ENCODE measurements around the gene GOLIM4.

DNA sequence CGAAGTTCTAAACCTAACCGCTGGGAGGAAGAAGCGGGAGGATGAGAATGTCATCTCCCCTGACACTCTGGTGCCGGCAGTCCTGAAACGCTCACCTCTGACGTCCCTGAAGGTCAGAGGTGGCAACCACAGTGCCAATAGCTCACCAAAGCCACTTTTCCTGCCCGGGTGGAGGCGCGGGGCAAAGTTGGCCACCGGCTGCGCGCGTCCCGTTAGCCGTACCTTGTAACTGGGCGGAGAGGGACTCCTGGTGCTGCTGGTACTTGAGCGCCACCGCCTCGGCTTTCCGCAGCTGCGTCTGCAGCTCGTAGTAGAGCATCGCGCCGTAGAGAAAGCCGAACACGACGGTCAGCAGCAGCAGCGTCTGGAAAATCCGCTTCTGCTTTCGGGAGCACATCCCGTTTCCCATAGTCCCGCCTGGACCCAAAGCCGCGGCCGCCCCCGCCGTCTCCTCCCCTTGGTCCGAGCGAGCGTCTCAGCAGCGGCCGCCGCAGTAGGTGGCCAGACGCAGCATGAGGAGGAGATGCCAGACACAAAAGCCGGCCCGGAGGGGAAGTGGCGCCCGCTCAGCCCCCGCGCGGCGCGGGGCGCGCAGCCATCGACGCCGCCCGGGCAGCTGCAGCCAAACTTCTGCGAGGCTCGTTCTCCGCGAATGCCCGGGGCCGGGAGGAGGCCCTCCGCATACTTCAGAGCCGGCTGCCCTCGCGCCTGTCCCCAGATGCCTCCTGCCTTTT, 680 bp downstream of the GOLIM4 start:
- no peak for TF ChIP-seq GABPB1 (CRISPR knock-in tag; IDR thresholded peaks at IDR 0.05)
- no peak for TF ChIP-seq JUN (CRISPR knock-in tag; IDR thresholded peaks at IDR 0.05)
- no peak for TF ChIP-seq SP1 (CRISPR knock-in tag; conservative IDR thresholded peaks at IDR 0.05)
- TF ChIP-seq, protein P1, sequence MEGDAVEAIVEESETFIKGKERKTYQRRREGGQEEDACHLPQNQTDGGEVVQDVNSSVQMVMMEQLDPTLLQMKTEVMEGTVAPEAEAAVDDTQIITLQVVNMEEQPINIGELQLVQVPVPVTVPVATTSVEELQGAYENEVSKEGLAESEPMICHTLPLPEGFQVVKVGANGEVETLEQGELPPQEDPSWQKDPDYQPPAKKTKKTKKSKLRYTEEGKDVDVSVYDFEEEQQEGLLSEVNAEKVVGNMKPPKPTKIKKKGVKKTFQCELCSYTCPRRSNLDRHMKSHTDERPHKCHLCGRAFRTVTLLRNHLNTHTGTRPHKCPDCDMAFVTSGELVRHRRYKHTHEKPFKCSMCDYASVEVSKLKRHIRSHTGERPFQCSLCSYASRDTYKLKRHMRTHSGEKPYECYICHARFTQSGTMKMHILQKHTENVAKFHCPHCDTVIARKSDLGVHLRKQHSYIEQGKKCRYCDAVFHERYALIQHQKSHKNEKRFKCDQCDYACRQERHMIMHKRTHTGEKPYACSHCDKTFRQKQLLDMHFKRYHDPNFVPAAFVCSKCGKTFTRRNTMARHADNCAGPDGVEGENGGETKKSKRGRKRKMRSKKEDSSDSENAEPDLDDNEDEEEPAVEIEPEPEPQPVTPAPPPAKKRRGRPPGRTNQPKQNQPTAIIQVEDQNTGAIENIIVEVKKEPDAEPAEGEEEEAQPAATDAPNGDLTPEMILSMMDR (IDR thresholded peaks at IDR 0.05), result no peak
- TF ChIP-seq ESRRA (CRISPR knock-in tag; IDR thresholded peaks at IDR 0.05; ENCODE audit: borderline replicate concordance), result no peak
- TF ChIP-seq, protein P2, sequence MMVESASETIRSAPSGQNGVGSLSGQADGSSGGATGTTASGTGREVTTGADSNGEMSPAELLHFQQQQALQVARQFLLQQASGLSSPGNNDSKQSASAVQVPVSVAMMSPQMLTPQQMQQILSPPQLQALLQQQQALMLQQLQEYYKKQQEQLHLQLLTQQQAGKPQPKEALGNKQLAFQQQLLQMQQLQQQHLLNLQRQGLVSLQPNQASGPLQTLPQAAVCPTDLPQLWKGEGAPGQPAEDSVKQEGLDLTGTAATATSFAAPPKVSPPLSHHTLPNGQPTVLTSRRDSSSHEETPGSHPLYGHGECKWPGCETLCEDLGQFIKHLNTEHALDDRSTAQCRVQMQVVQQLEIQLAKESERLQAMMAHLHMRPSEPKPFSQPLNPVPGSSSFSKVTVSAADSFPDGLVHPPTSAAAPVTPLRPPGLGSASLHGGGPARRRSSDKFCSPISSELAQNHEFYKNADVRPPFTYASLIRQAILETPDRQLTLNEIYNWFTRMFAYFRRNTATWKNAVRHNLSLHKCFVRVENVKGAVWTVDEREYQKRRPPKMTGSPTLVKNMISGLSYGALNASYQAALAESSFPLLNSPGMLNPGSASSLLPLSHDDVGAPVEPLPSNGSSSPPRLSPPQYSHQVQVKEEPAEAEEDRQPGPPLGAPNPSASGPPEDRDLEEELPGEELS (CRISPR knock-in tag; IDR thresholded peaks at IDR 0.05), result no peak
- no peak for TF ChIP-seq NR1H2 (CRISPR knock-in tag; IDR thresholded peaks at IDR 0.05)

Data from WTC11 (cell line).